DMS53 (cell line): Measurements from ENCODE around the gene RIN3.
A peak's percentile ranks its signal among the peaks of the same experiment; 100 is the strongest.

Experiments
- DNase-seq: peaks from one replicate; lab custom pipeline; 2025; lab: John Stamatoyannopoulos, UW

RIN3 gene

GRCh38 chr14:92714739-92715307 lies 201.2 kb downstream of the RIN3 start:
- DNase-seq: peak; percentile 83

DNA sequence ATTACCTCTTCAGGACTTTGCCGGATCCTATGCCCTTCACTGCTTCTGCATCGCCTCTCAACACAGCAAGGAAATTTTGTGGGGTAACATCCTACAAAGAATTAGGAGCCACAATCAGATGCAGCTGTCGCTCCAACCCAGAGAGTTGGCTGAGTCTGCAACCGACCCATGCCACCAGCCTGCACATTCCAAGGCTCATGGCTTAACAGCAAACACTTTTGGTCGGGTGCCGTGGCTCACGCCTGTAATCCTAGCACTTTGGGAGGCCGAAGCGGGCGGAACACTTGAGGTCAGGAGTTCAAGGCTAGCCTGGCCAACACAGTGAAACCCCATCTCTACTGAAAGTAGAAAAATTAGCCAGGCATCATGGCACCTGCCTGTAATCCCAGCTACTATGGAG lies 202.6 kb downstream of the RIN3 start:
- DNase-seq: no peak

DNA sequence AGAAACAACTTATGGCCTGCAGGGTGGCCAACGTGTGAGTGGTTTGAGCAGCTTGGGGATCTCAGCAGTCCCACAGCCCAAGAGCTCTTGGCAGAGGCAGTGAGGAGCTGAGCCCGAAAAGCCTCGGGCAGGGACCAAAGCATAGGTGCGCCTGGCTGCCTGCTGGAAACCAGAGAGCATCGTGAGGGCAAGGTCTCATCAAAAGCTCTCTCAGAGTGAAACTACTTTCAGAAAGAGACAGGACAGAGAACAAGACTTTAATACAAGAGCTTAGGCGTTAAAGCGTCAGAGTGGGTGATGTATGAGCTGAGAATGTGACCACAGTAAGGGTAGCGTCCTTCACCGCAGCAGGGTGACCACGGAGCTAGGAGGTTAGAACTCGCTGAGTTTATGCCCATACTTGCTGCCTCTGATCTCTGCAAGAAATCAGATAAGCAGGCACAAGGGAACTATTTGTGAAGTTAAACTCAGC lies 204.0 kb downstream of the RIN3 start:
- no peak for DNase-seq

- DNase-seq: no peak
These were observed 205.1 kb downstream of the RIN3 start for GRCh38 chr14:92718664-92719063.

DNA sequence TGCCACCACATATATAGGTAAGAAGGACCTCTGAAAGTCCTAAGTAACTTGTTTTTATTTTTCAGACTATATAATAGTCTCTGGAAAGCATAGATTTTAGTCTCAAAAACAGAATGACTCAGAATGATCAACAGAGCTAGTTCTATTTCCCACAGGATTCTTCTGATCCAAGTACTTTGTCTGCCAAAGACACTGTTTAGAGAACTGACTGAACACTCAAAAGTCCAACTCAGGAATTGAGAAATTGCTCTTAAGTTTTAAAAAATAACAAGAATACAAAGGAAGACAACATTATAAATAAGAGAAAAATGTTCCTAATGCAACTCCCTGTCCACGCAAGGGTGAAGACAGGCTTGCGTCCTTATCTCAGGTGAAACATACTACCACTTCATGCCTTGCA lies 205.8 kb downstream of the RIN3 start:
- DNase-seq: no peak

GRCh38 chr14:92719890-92720323 lies 206.3 kb downstream of the RIN3 start:
- peak; percentile 9 for DNase-seq

GRCh38 chr14:92724516-92725340 lies 211.1 kb downstream of the RIN3 start:
- no peak for DNase-seq

GRCh38 chr14:92726135-92726932 lies 212.8 kb downstream of the RIN3 start:
- peak; percentile 82 for DNase-seq

DNA sequence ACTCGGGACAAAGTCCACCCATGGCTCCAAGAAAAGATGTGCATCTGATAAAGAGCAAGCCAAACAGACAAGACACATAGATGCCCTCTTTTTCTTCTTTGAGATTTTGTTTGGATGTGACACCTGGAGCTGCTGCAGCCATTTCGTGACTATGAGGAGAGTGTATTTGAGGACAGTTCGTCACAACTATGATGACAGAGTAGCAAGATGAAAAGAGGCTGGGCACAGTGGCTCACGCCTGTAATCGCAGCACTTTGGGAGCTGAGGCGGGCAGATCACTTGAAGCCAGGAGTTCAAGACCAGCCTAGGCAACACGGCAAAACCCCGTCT lies 213.3 kb downstream of the RIN3 start:
- no peak for DNase-seq

DNA sequence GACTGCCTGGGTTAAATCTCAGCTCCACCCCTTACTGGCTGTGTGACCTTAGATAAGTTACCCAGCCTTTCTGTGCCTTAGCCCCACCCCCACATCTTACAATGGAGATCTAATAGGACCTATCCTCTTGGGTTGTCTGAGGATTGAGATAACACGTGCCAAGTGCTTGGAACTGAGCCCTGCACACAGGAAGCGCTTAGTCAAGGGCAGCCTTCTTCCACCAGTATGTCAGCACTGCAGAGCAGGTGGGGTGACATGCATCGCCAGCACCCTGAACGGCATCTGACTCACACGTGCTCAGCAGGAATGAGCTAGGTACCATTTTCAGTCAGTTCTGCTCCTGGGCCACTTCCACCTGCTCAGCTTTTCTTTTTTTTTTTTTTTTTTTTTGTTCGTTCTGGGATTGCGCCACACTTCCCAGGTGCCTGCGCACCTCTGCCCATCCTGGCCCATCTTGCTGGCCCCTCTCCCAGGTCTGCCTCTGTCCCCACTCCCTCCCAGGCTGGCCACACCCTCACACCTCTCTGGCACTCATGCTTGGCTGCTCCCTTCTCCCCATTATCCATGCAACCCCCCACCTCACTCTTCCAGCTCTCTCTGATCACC lies 215.3 kb downstream of the RIN3 start:
- peak; percentile 95 for DNase-seq

- DNase-seq: no peak
These were observed 216.2 kb downstream of the RIN3 start for GRCh38 chr14:92729634-92730358.

- no peak for DNase-seq
These were observed 218.1 kb downstream of the RIN3 start for GRCh38 chr14:92731622-92732115.

- no peak for DNase-seq
These were observed 219.4 kb downstream of the RIN3 start for GRCh38 chr14:92733007-92733406.

GRCh38 chr14:92734618-92735017 lies 221.0 kb downstream of the RIN3 start:
- no peak for DNase-seq

DNA sequence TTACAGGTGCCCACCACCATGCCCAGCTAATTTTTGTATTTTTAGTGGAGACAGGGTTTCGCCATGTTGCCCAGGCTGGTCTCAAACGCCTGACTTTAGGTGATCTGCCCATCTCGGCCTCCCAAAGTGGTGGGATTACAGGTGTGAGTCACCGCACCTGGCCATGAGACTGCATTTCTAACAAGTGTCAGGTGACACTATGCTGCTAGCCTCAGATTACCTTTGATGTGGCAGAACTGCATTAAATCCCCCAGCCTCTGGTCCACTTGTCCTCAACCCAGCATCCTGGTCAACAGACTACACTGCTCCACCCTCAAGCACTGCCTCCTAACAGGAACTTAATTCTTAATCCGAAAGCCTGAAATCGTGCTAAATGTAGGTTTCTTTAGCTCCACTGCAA lies 221.8 kb downstream of the RIN3 start:
- DNase-seq: peak; percentile 57

- DNase-seq: no peak
These were observed 223.6 kb downstream of the RIN3 start for GRCh38 chr14:92737206-92737605.

DNA sequence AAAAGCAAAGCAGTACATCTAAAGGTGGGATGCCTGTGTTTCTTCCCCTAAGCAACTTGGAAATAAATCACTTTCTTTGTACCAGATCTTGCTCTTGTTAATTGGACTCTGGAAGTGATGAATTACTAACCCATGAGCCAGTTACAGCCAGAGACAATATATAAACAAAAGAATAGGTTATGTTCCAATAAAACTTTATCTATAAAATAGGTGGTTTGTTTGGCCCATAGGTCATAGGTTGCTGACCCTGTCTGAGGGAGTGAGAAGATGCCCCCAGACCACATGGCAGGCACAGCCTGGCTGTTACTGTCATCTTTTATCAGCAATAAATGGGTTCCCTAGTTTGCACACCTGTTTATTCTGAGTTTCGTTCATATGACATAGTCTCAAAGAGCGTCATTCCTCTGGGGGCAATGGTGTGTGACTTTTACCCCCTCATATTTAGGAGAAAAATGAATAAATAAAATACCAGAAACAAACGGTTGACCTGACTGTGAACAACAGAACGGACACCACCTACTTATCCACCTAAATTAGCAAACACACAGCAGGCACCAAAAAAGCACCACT lies 224.1 kb downstream of the RIN3 start:
- DNase-seq: no peak
